SK-N-SH (cell line): Measurements from ENCODE around the gene RAPGEF1. TPM values are rescaled to one million over a fixed set of nuclear protein-coding genes. Genes with fewer than 3 reads are reported as not detected.

Experiments used
- CTCF ChIA-PET: fragments of 300-600, 350-600 bp; formaldehyde crosslinking; extraction: SDS; loops from one replicate; lab custom pipeline; 2021; lab: Yijun Ruan, JAX
- POLR2A ChIA-PET: fragments of 350-600 bp; sonication (Branson Sonifier 250); formaldehyde crosslinking; extraction: SDS; loops from one replicate; lab custom pipeline; 2020; ENCODE audit warnings: antibody characterized with exemption, inconsistent platforms; lab: Yijun Ruan, JAX
- DNase-seq: peaks from one replicate; pipeline ENCODE4 v3.0.0; 2012
- H2AFZ ChIP-seq: fragments of 200-600 bp; sonication (generic); 2 replicates; pipeline ENCODE4 v1.8.1; 2016; ENCODE audit warnings: antibody characterized with exemption, mild to moderate bottlenecking, low read depth
- H3F3A ChIP-seq: fragments of 200-600 bp; sonication (generic); replicated peaks from 2 replicates; pipeline ENCODE3; 2016; ENCODE audit warnings: antibody characterized with exemption, mild to moderate bottlenecking; ENCODE audit not compliant: insufficient read depth
- H3K27ac ChIP-seq, 2 experiments: fragments of 200-500 bp in 1 of 2; fragments of 200-600 bp in 1 of 2; sonication (Bioruptor generic) in 1 of 2; sonication (generic), shearing (Covaris generic) in 1 of 2; 2 replicates each; pipeline versions ENCODE4 v1.5.1 to v1.6.1; 2014 to 2016; ENCODE audit warnings: low read depth in 2 of 2, inconsistent platforms in 1 of 2, low read length in 1 of 2, mild to moderate bottlenecking in 1 of 2, mixed read lengths in 1 of 2
- H3K27me3 ChIP-seq: fragments of 200-600 bp; sonication (generic), shearing (Covaris generic); 2 replicates; pipeline ENCODE4 v1.6.1; 2016; ENCODE audit warnings: mixed run types; ENCODE audit not compliant: insufficient read depth
- H3K36me3 ChIP-seq, 2 experiments: fragments of 200-500 bp in 1 of 2; fragments of 200-600 bp in 1 of 2; sonication (Bioruptor generic) in 1 of 2; sonication (generic) in 1 of 2; replicated peaks in 1 of 2; 2 replicates each; pipeline versions ENCODE3 to v1.5.1; 2014 to 2016; ENCODE audit warnings: low read length in 1 of 2, mild to moderate bottlenecking in 1 of 2; ENCODE audit not compliant: insufficient read depth in 2 of 2, control insufficient read depth in 1 of 2
- H3K4me1 ChIP-seq, 2 experiments: fragments of 200-500 bp in 1 of 2; fragments of 200-600 bp in 1 of 2; sonication (Bioruptor generic) in 1 of 2; sonication (generic), shearing (Covaris generic) in 1 of 2; 2 replicates each; pipeline versions ENCODE4 v1.5.1 to v1.6.1; 2014 to 2016; ENCODE audit warnings: low read depth in 1 of 2, low read length in 1 of 2, mixed run types in 1 of 2; ENCODE audit not compliant: insufficient read depth in 2 of 2, control insufficient read depth in 1 of 2
- H3K4me2 ChIP-seq: fragments of 200-600 bp; sonication (generic), shearing (Covaris generic); 2 replicates; pipeline ENCODE4 v1.6.1; 2017; ENCODE audit warnings: mixed run types
- H3K4me3 ChIP-seq, 2 experiments: fragments of 200-500 bp in 1 of 2; fragments of 200-600 bp in 1 of 2; sonication (Bioruptor generic) in 1 of 2; sonication (generic), shearing (Covaris generic) in 1 of 2; 2 replicates each; pipeline versions ENCODE4 v1.5.1 to v1.8.1; 2014 to 2016; ENCODE audit warnings: low read depth in 2 of 2, inconsistent platforms in 1 of 2, low read length in 1 of 2, mild to moderate bottlenecking in 1 of 2, mixed read lengths in 1 of 2, moderate library complexity in 1 of 2
- H3K79me2 ChIP-seq: fragments of 200-600 bp; sonication (generic); 2 replicates; pipeline ENCODE4 v1.8.1; 2017; ENCODE audit warnings: mild to moderate bottlenecking; ENCODE audit not compliant: insufficient read depth
- H3K9ac ChIP-seq: fragments of 200-600 bp; sonication (generic); 2 replicates; pipeline ENCODE4 v1.6.1; 2017; ENCODE audit warnings: mixed run types
- H3K9me2 ChIP-seq: fragments of 200-600 bp; sonication (generic); 2 replicates; pipeline ENCODE4 v1.6.1; 2017; ENCODE audit warnings: mixed run types
- H3K9me3 ChIP-seq: fragments of 200-600 bp; sonication (generic); 2 replicates; pipeline ENCODE4 v1.6.1; 2017; ENCODE audit warnings: mixed run types, mild to moderate bottlenecking, moderate library complexity
- H4K20me1 ChIP-seq: fragments of 200-600 bp; sonication (generic); 2 replicates; pipeline ENCODE4 v1.6.1; 2017; ENCODE audit warnings: mild to moderate bottlenecking, mixed run types; ENCODE audit not compliant: insufficient read depth
- FOSL2 ChIP-seq: IDR thresholded peaks from 2 replicates; pipeline ENCODE4 v1.4.0; 2012; ENCODE audit warnings: low read depth, mild to moderate bottlenecking, moderate library complexity, borderline replicate concordance
- GATA2 ChIP-seq: sonication (generic); formaldehyde crosslinking; IDR thresholded peaks from 2 replicates; pipeline ENCODE4 v1.5.0; 2020; ENCODE audit warnings: mild to moderate bottlenecking, missing genetic modification reagents
- JUND ChIP-seq: IDR thresholded peaks from 2 replicates; pipeline ENCODE4 v1.4.0; 2012
- MEF2A ChIP-seq: IDR thresholded peaks from 2 replicates; pipeline ENCODE4 v1.4.0; 2012; ENCODE audit warnings: low read depth, borderline replicate concordance
- NRF1 ChIP-seq: IDR thresholded peaks from 2 replicates; pipeline ENCODE4 v1.6.1; 2012; ENCODE audit warnings: low read depth, mild to moderate bottlenecking, low read length
- RAD21 ChIP-seq: IDR thresholded peaks from 2 replicates; pipeline ENCODE4 v1.6.1; 2012; ENCODE audit warnings: mild to moderate bottlenecking, low read length
- RCOR1 ChIP-seq: fragments of 150-350 bp; IDR thresholded peaks from 2 replicates; pipeline ENCODE4 v1.6.1; 2017; ENCODE audit warnings: antibody characterized with exemption, low read length
- REST ChIP-seq: IDR thresholded peaks from 2 replicates; pipeline ENCODE4 v1.6.1; 2012; ENCODE audit warnings: mild to moderate bottlenecking, low read depth, low read length, moderate library complexity
- USF1 ChIP-seq: IDR thresholded peaks from 2 replicates; pipeline ENCODE4 v1.4.0; 2012; ENCODE audit warnings: low read depth, borderline replicate concordance
- YY1 ChIP-seq: IDR thresholded peaks from 2 replicates; pipeline ENCODE4 v1.4.0; 2012; ENCODE audit warnings: low read depth, mild to moderate bottlenecking
- WGBS: methylation state at CpG from one replicate; pipeline ENCODE4 v1.1.6; 2017; ENCODE audit warnings: low lambda C conversion rate; 5-methylcytosine and 5-hydroxymethylcytosine counted together
- polyA plus RNA-seq, 3 experiments: library from polyadenylated mRNA; depleted of rRNA; stranded (reverse); fragments of >200 nt; gene quantifications; 2 replicates each; pipeline ENCODE4 v1.2.3, GENCODE V29; 2012
- TF ChIP-seq, protein P1 (sequence below): IDR thresholded peaks from 2 replicates; pipeline ENCODE4 v1.4.0; 2012; ENCODE audit warnings: low read depth
- TF ChIP-seq, protein P2 (sequence below): IDR thresholded peaks from 2 replicates; pipeline ENCODE4 v1.4.0; 2012; ENCODE audit warnings: low read depth, borderline replicate concordance
- TF ChIP-seq, protein P3 (sequence below): fragments of 150-350 bp; IDR thresholded peaks from 2 replicates; pipeline ENCODE4 v1.6.1; 2017; ENCODE audit warnings: antibody characterized with exemption, low read length, low read depth, borderline replicate concordance
- TF ChIP-seq, protein P4 (sequence below): fragments of 200-600 bp; sonication (generic); IDR thresholded peaks from 2 replicates; pipeline ENCODE4 v1.6.1; 2017; ENCODE audit warnings: antibody characterized with exemption, mild to moderate bottlenecking, moderate library complexity

Gene RAPGEF1
- polyA plus RNA-seq, 1 of the 3 experiments (the other 2 are of a cell fraction), result 26.2 TPM

- peak overlapping the region; percentile 38 for H3K4me2 ChIP-seq
- WGBS, result 22% methylated on average over 6 of the region's 6 CpGs
Measured at GRCh38 chr9:131635285-131635684, 104.6 kb downstream of the RAPGEF1 start.

GRCh38 chr9:131633491-131634031 lies 106.3 kb downstream of the RAPGEF1 start:
- 83% methylated on average over 9 of the region's 9 CpGs for WGBS
- no peak for TF ChIP-seq NRF1
- TF ChIP-seq MEF2A, result no peak
- TF ChIP-seq, protein P1, sequence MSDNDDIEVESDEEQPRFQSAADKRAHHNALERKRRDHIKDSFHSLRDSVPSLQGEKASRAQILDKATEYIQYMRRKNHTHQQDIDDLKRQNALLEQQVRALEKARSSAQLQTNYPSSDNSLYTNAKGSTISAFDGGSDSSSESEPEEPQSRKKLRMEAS, result no peak
- no peak for TF ChIP-seq REST
- TF ChIP-seq, protein P2, sequence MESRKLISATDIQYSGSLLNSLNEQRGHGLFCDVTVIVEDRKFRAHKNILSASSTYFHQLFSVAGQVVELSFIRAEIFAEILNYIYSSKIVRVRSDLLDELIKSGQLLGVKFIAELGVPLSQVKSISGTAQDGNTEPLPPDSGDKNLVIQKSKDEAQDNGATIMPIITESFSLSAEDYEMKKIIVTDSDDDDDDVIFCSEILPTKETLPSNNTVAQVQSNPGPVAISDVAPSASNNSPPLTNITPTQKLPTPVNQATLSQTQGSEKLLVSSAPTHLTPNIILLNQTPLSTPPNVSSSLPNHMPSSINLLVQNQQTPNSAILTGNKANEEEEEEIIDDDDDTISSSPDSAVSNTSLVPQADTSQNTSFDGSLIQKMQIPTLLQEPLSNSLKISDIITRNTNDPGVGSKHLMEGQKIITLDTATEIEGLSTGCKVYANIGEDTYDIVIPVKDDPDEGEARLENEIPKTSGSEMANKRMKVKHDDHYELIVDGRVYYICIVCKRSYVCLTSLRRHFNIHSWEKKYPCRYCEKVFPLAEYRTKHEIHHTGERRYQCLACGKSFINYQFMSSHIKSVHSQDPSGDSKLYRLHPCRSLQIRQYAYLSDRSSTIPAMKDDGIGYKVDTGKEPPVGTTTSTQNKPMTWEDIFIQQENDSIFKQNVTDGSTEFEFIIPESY, result no peak
- TF ChIP-seq RCOR1, result no peak
- TF ChIP-seq GATA2 (CRISPR knock-in tag), result no peak
- TF ChIP-seq, protein P3, sequence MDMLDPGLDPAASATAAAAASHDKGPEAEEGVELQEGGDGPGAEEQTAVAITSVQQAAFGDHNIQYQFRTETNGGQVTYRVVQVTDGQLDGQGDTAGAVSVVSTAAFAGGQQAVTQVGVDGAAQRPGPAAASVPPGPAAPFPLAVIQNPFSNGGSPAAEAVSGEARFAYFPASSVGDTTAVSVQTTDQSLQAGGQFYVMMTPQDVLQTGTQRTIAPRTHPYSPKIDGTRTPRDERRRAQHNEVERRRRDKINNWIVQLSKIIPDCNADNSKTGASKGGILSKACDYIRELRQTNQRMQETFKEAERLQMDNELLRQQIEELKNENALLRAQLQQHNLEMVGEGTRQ, result no peak

More at GRCh38 chr9:131635285-131635684, 104.6 kb downstream of the RAPGEF1 start:
- POLR2A ChIA-PET, result no interaction called here
- Histone ChIP-seq H3F3A (no peaks in the 10 kb centered on the region), H3K4me3 (no peak overlapping the region), H3K9ac (no peak overlapping the region), H3K27me3 (no peaks in the 10 kb centered on the region), H3K9me2 (no peaks in the 10 kb centered on the region), H2AFZ (no peak overlapping the region), H3K36me3 (peaks cover 12 to 15% of the 10 kb centered on the region in 2 experiments), H3K4me1 (peaks cover 3 to 4% of the 10 kb centered on the region in 2 experiments; a peak in 2 of 4 replicates), H4K20me1 (no peaks in the 10 kb centered on the region), H3K79me2 (no peaks in the 10 kb centered on the region), H3K27ac (peak overlapping the region in 1 of 2 experiments; percentile 41; a peak in 1 of 4 replicates), H3K9me3 (no peaks in the 10 kb centered on the region)
- TF ChIP-seq, protein P1, result no peak
- TF ChIP-seq RCOR1 (no peak), USF1 (no peak), RAD21 (no peak), FOSL2 (peak; percentile 77; the same call in 1 of the 2 replicates), JUND (peak; percentile 43; the same call in 1 of the 2 replicates), YY1 (no peak)
- TF ChIP-seq, protein P4, sequence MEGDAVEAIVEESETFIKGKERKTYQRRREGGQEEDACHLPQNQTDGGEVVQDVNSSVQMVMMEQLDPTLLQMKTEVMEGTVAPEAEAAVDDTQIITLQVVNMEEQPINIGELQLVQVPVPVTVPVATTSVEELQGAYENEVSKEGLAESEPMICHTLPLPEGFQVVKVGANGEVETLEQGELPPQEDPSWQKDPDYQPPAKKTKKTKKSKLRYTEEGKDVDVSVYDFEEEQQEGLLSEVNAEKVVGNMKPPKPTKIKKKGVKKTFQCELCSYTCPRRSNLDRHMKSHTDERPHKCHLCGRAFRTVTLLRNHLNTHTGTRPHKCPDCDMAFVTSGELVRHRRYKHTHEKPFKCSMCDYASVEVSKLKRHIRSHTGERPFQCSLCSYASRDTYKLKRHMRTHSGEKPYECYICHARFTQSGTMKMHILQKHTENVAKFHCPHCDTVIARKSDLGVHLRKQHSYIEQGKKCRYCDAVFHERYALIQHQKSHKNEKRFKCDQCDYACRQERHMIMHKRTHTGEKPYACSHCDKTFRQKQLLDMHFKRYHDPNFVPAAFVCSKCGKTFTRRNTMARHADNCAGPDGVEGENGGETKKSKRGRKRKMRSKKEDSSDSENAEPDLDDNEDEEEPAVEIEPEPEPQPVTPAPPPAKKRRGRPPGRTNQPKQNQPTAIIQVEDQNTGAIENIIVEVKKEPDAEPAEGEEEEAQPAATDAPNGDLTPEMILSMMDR, result no peak
- CTCF ChIA-PET, result interaction anchor here (1.7 kb wide), 1 partner anchor 105 kb away, joined by 4 read pairs; the partner anchor contains the start of gene RAPGEF1
- no peak for DNase-seq

More at GRCh38 chr9:131633491-131634031, 106.3 kb downstream of the RAPGEF1 start:
- Histone ChIP-seq H3K36me3 (peaks cover 12 to 13% of the 10 kb centered on the region in 2 experiments), H3K4me3 (no peak overlapping the region), H3K79me2 (no peaks in the 10 kb centered on the region), H3K4me1 (peaks cover 3 to 4% of the 10 kb centered on the region in 2 experiments; a peak in 2 of 4 replicates), H3K27ac (no peak overlapping the region), H2AFZ (no peak overlapping the region), H3K27me3 (no peaks in the 10 kb centered on the region), H3K9me2 (no peaks in the 10 kb centered on the region), H3F3A (no peaks in the 10 kb centered on the region), H3K4me2 (no peak overlapping the region), H3K9ac (no peak overlapping the region), H4K20me1 (no peaks in the 10 kb centered on the region), H3K9me3 (no peaks in the 10 kb centered on the region)
- DNase-seq, result no peak
- POLR2A ChIA-PET, result no interaction called here
- CTCF ChIA-PET, result interaction anchor here (2.0 kb wide), 1 partner anchor 106 kb away, joined by 13 read pairs; the partner anchor contains the start of gene RAPGEF1
